Measurements from ENCODE around the gene FAM20A. TPM values are rescaled to one million over a fixed set of nuclear protein-coding genes. Genes with fewer than 3 reads are reported as not detected.

The FAM20A gene
- total RNA-seq, 3 donors from 2014 or later = 6.2 to 28.8 (median 11.3) TPM

- no peaks in the 10 kb centered on the region for H3K36me3 ChIP-seq
- H3K27ac ChIP-seq = no peak overlapping the region
- intact Hi-C loops (cut with DNase I; ENCODE audit: low total_unique reads) = no loop called here
- H3K4me3 ChIP-seq = no peak overlapping the region
- H3K27me3 ChIP-seq = no peaks in the 10 kb centered on the region
- peaks cover 6 to 12% of the 10 kb centered on the region in 2 donors for H3K9me3 ChIP-seq
- TF ChIP-seq CTCF (IDR thresholded peaks at IDR 0.05) (no peak), POLR2A (IDR thresholded peaks at IDR 0.05) (no peak), POLR2AphosphoS5 (IDR thresholded peaks at IDR 0.05) (no peak)
- H3K4me1 ChIP-seq = no peaks in the 10 kb centered on the region
- DNase-seq (ENCODE audit: low spot score in 2 of 2) = no peak
These were observed 13.6 kb upstream of the FAM20A start for GRCh38 chr17:68614718-68615117.

GRCh38 chr17:68613739-68614298 lies 12.7 kb upstream of the FAM20A start:
- no peak for DNase-seq (ENCODE audit: low spot score in 2 of 2)
- intact Hi-C loops (cut with DNase I; ENCODE audit: low total_unique reads) = no loop called here
- Histone ChIP-seq H3K4me3 (no peak overlapping the region), H3K27me3 (no peaks in the 10 kb centered on the region), H3K9me3 (peaks cover 12 to 20% of the 10 kb centered on the region in 2 donors), H3K36me3 (no peaks in the 10 kb centered on the region), H3K27ac (no peak overlapping the region), H3K4me1 (no peaks in the 10 kb centered on the region)
- no peak for TF ChIP-seq POLR2A (IDR thresholded peaks at IDR 0.05)
- no peak for TF ChIP-seq CTCF (IDR thresholded peaks at IDR 0.05)
- no peak for TF ChIP-seq POLR2AphosphoS5 (IDR thresholded peaks at IDR 0.05)

GRCh38 chr17:68612923-68613292 lies 11.7 kb upstream of the FAM20A start:
- TF ChIP-seq POLR2AphosphoS5 (IDR thresholded peaks at IDR 0.05) (no peak), POLR2A (IDR thresholded peaks at IDR 0.05) (no peak), CTCF (IDR thresholded peaks at IDR 0.05) (no peak)
- DNase-seq (ENCODE audit: low spot score in 2 of 2) = no peak
- H3K4me1 ChIP-seq = no peaks in the 10 kb centered on the region
- H3K36me3 ChIP-seq = no peaks in the 10 kb centered on the region
- H3K9me3 ChIP-seq = peaks cover 12 to 29% of the 10 kb centered on the region in 2 donors
- H3K27ac ChIP-seq = no peak overlapping the region
- H3K27me3 ChIP-seq = no peaks in the 10 kb centered on the region
- intact Hi-C loops (cut with DNase I; ENCODE audit: low total_unique reads) = no loop called here
- H3K4me3 ChIP-seq = no peak overlapping the region

- DNase-seq (ENCODE audit: low spot score in 2 of 2) = no peak
- H3K27me3 ChIP-seq = no peaks in the 10 kb centered on the region
- peaks cover 12 to 32% of the 10 kb centered on the region in 2 donors for H3K9me3 ChIP-seq
- no peak overlapping the region for H3K4me3 ChIP-seq
- H3K4me1 ChIP-seq = no peaks in the 10 kb centered on the region
- H3K36me3 ChIP-seq = no peaks in the 10 kb centered on the region
- intact Hi-C loops (cut with DNase I; ENCODE audit: low total_unique reads) = no loop called here
- H3K27ac ChIP-seq = no peak overlapping the region
- TF ChIP-seq POLR2A (IDR thresholded peaks at IDR 0.05) (no peak), POLR2AphosphoS5 (IDR thresholded peaks at IDR 0.05) (no peak), CTCF (IDR thresholded peaks at IDR 0.05) (no peak)
These were observed 11.2 kb upstream of the FAM20A start for GRCh38 chr17:68612209-68612922.

- Histone ChIP-seq H3K27me3 (no peaks in the 10 kb centered on the region), H3K27ac (no peak overlapping the region), H3K36me3 (no peaks in the 10 kb centered on the region), H3K9me3 (peaks cover 12 to 32% of the 10 kb centered on the region in 2 donors), H3K4me3 (no peak overlapping the region), H3K4me1 (no peaks in the 10 kb centered on the region)
- no peak for TF ChIP-seq POLR2AphosphoS5 (IDR thresholded peaks at IDR 0.05)
- TF ChIP-seq POLR2A (IDR thresholded peaks at IDR 0.05) = no peak
- TF ChIP-seq CTCF (IDR thresholded peaks at IDR 0.05) = no peak
- intact Hi-C loops (cut with DNase I; ENCODE audit: low total_unique reads) = no loop called here
- no peak for DNase-seq (ENCODE audit: low spot score in 2 of 2)
These were observed 10.4 kb upstream of the FAM20A start for GRCh38 chr17:68611353-68612208.
